ENCODE measurements around the gene ZG16.

GRCh38 chr16:29765167-29766032, 12.7 kb upstream of the ZG16 start:
- no peak for TF ChIP-seq POLR2AphosphoS5 (IDR thresholded peaks at IDR 0.05)
- no peak for TF ChIP-seq CTCF (IDR thresholded peaks at IDR 0.05)
- TF ChIP-seq POLR2A (IDR thresholded peaks at IDR 0.05), result no peak
